Gastrocnemius medialis (tissue), 4 donors: Measurements from ENCODE around the gene RBM34.

Experiments
- CTCF ChIP-seq, 5 experiments: fragments of 450-650 bp in 3 of 5; fragments of 200-600 bp in 2 of 5; sonication (generic) in 2 of 5; IDR thresholded peaks in 4 of 5; conservative IDR thresholded peaks in 1 of 5; 1 replicate in 4 of 5; 2 replicates in 1 of 5; pipeline ENCODE4 v1.5.1; 2016 to 2019; ENCODE audit warnings: antibody characterized with exemption in 5 of 5, mild to moderate bottlenecking in 3 of 5, moderate library complexity in 3 of 5
- POLR2A ChIP-seq, 2 donors: fragments of 450-650 bp; IDR thresholded peaks; one replicate each; pipeline ENCODE4 v1.6.1; 2017; ENCODE audit warnings: antibody characterized with exemption in 2 of 2, mild to moderate bottlenecking in 2 of 2, moderate library complexity in 2 of 2

GRCh38 chr1:235161685-235162327 is 756 bp upstream of the RBM34 start:
- TF ChIP-seq POLR2A (IDR thresholded peaks at IDR 0.05), result no peak
- TF ChIP-seq CTCF (IDR thresholded peaks at IDR 0.05 in 4 of 5, conservative IDR thresholded peaks at IDR 0.05 in 1 of 5), result no peak
